Spinal cord (tissue), 10 donors: Measurements from ENCODE around the gene EARS2. TPM values are rescaled to one million over a fixed set of nuclear protein-coding genes. Genes with fewer than 3 reads are reported as not detected.

Experiments used
- DNase-seq, 6 donors: peaks; one replicate each; pipeline versions ENCODE4 v3.0.0 to v3.0.0-alpha.2; 2013 to 2015; ENCODE audit warnings: low spot score in 6 of 6, low read depth in 4 of 6
- H3K27ac ChIP-seq: one replicate; pipeline ENCODE4 v1.5.1; 2013; ENCODE audit warnings: low read depth, low read length, control low read depth
- H3K27me3 ChIP-seq: one replicate; pipeline ENCODE4 v1.6.1; 2013; ENCODE audit warnings: low read length; ENCODE audit not compliant: control insufficient read depth, insufficient read depth
- H3K36me3 ChIP-seq: one replicate; pipeline ENCODE4 v1.6.1; 2013; ENCODE audit warnings: low read length; ENCODE audit not compliant: control insufficient read depth, insufficient read depth
- H3K4me1 ChIP-seq: one replicate; pipeline ENCODE4 v1.6.1; 2013; ENCODE audit warnings: low read length; ENCODE audit not compliant: control insufficient read depth, insufficient read depth
- H3K4me3 ChIP-seq: one replicate; pipeline ENCODE4 v1.5.1; 2013; ENCODE audit warnings: low read depth, low read length, control low read depth
- H3K9me3 ChIP-seq: one replicate; pipeline ENCODE4 v1.6.1; 2013; ENCODE audit warnings: low read length; ENCODE audit not compliant: control insufficient read depth, insufficient read depth
- WGBS: methylation state at CpG from one replicate; pipeline ENCODE4 v1.1.5; 2013; ENCODE audit warnings: missing lambda C conversion rate; ENCODE audit not compliant: insufficient coverage; 5-methylcytosine and 5-hydroxymethylcytosine counted together
- polyA plus RNA-seq, 2 donors: library from polyadenylated mRNA; unstranded; fragments of 120-200 nt; gene quantifications; one replicate each; pipeline ENCODE4 v1.2.1, GENCODE V29; 2013; ENCODE audit not compliant: insufficient read length in 2 of 2
- total RNA-seq, 2 donors: library from RNA; depleted of rRNA in 1 of 2; stranded (reverse); fragments of 120-200 nt in 1 of 2; fragments of >200 nt in 1 of 2; gene quantifications; one replicate each; pipeline versions ENCODE4 v1.2.3 to v1.2.4, GENCODE V29; 2013 to 2014
- donor health status: healthy.

The EARS2 gene
- total and polyA plus RNA-seq, 4 donors: 16.6 to 27.7 (median 23.4) TPM

GRCh38 chr16:23479138-23479537 lies 78.0 kb downstream of the EARS2 start:
- DNase-seq: no peak
- Histone ChIP-seq H3K4me1 (no peaks in the 10 kb centered on the region), H3K9me3 (no peaks in the 10 kb centered on the region), H3K27me3 (no peaks in the 10 kb centered on the region), H3K36me3 (peaks cover 88% of the 10 kb centered on the region), H3K27ac (no peak overlapping the region), H3K4me3 (no peak overlapping the region)
- 93% methylated on average over 3 of the region's 3 CpGs for WGBS

GRCh38 chr16:23478566-23478965 lies 78.6 kb downstream of the EARS2 start:
- Histone ChIP-seq H3K4me1 (no peaks in the 10 kb centered on the region), H3K4me3 (no peak overlapping the region), H3K9me3 (no peaks in the 10 kb centered on the region), H3K27me3 (no peaks in the 10 kb centered on the region), H3K27ac (no peak overlapping the region), H3K36me3 (peaks cover 85% of the 10 kb centered on the region)
- DNase-seq: no peak
- WGBS: 79% methylated on average over 2 of the region's 3 CpGs

GRCh38 chr16:23476289-23476688 lies 80.9 kb downstream of the EARS2 start:
- no CpG with 5 or more reads among the region's 1 CpG for WGBS
- peaks cover 79% of the 10 kb centered on the region for H3K36me3 ChIP-seq
- DNase-seq: no peak

More at GRCh38 chr16:23476289-23476688, 80.9 kb downstream of the EARS2 start:
- Histone ChIP-seq H3K9me3 (no peaks in the 10 kb centered on the region), H3K4me1 (no peaks in the 10 kb centered on the region), H3K27me3 (no peaks in the 10 kb centered on the region), H3K4me3 (no peak overlapping the region), H3K27ac (no peak overlapping the region)

Other genes with a start within 250 kb of the EARS2 start
- 10 to 100 TPM; 25.7 to 30.2 TPM for gene COG7, start 104.2 kb downstream of the EARS2 start, total RNA-seq
- 10 to 100 TPM; 25.3 to 41.0 TPM for gene COG7, start 104.2 kb downstream of the EARS2 start, polyA plus RNA-seq
- 10 to 100 TPM; 29.3 to 41.9 TPM for gene GGA2, start 46.9 kb downstream of the EARS2 start, total RNA-seq
- gene GGA2, start 46.9 kb downstream of the EARS2 start, polyA plus RNA-seq: 10 to 100 TPM; 67.5 to 97.3 TPM
- 10 to 100 TPM; 58.1 to 82.0 TPM for gene UBFD1, start 377 bp upstream of the EARS2 start, total RNA-seq
- gene UBFD1, start 377 bp upstream of the EARS2 start, polyA plus RNA-seq: 100 to 1,000 TPM in 1 of 2 donors, 10 to 100 TPM in 1; 95.6 to 104 TPM
- 100 to 1,000 TPM; 103 to 125 TPM for gene NDUFAB1, start 39.0 kb upstream of the EARS2 start, total RNA-seq
- 100 to 1,000 TPM; 122 to 134 TPM for gene NDUFAB1, start 39.0 kb upstream of the EARS2 start, polyA plus RNA-seq
- gene PALB2, start 84.0 kb upstream of the EARS2 start, total RNA-seq: 10 to 100 TPM in 1 of 2 donors, 1 to 10 TPM in 1; 9.3 to 12.3 TPM
- gene PALB2, start 84.0 kb upstream of the EARS2 start, polyA plus RNA-seq: 10 to 100 TPM; 12.3 to 15.4 TPM
- gene DCTN5, start 84.1 kb upstream of the EARS2 start, total RNA-seq: 10 to 100 TPM; 53.2 to 67.9 TPM
- 10 to 100 TPM; 53.6 to 65.3 TPM for gene DCTN5, start 84.1 kb upstream of the EARS2 start, polyA plus RNA-seq
- 1 to 10 TPM; 4.4 to 7.1 TPM for gene PLK1, start 121.5 kb upstream of the EARS2 start, total RNA-seq
- 10 to 100 TPM; 20.0 to 20.1 TPM for gene PLK1, start 121.5 kb upstream of the EARS2 start, polyA plus RNA-seq
- gene ERN2, start 155.9 kb upstream of the EARS2 start, total RNA-seq: 1 to 10 TPM in 1 of 2 donors, under 1 TPM in 1; 0.33 to 3.0 TPM
- gene ERN2, start 155.9 kb upstream of the EARS2 start, polyA plus RNA-seq: under 1 TPM; 0.33 to 0.51 TPM
- 10 to 100 TPM in 1 of 2 donors, 1 to 10 TPM in 1; 5.9 to 22.5 TPM for gene CHP2, start 197.7 kb upstream of the EARS2 start, total RNA-seq
- 1 to 10 TPM in 1 of 2 donors, under 1 TPM in 1; 0.67 to 2.1 TPM for gene CHP2, start 197.7 kb upstream of the EARS2 start, polyA plus RNA-seq